Smooth muscle cell (in vitro differentiated cells): ENCODE measurements around the gene GPR68. TPM values are rescaled to one million over a fixed set of nuclear protein-coding genes. Genes with fewer than 3 reads are reported as not detected.
A peak's percentile ranks its signal among the peaks of the same experiment; 100 is the strongest.

Experiments
- DNase-seq: peaks from one replicate; lab custom pipeline; 2025; ENCODE audit not compliant: unreplicated experiment; lab: John Stamatoyannopoulos, UW
- H2AFZ ChIP-seq: fragments of 200-600 bp; sonication (generic); 2 replicates; pipeline ENCODE4 v1.6.0; 2016; ENCODE audit warnings: antibody characterized with exemption, low read depth, mild to moderate bottlenecking
- H3F3A ChIP-seq: fragments of 200-600 bp; sonication (generic); 2 replicates; pipeline ENCODE4 v1.6.0; 2017; ENCODE audit warnings: antibody characterized with exemption, low read depth
- H3K27ac ChIP-seq: fragments of 200-600 bp; sonication (generic); 2 replicates; pipeline ENCODE4 v1.5.1; 2016; ENCODE audit warnings: low read depth, mild to moderate bottlenecking
- H3K27me3 ChIP-seq: fragments of 200-600 bp; sonication (generic); 2 replicates; pipeline ENCODE4 v1.6.1; 2016; ENCODE audit warnings: low read depth, mild to moderate bottlenecking
- H3K36me3 ChIP-seq: fragments of 200-600 bp; sonication (generic); 2 replicates; pipeline ENCODE4 v1.5.1; 2016; ENCODE audit warnings: low read depth
- H3K4me1 ChIP-seq: fragments of 200-600 bp; sonication (generic); 2 replicates; pipeline ENCODE4 v1.5.1; 2016; ENCODE audit warnings: low read depth
- H3K4me2 ChIP-seq: fragments of 200-600 bp; sonication (generic); 2 replicates; pipeline ENCODE4 v1.6.0; 2016; ENCODE audit warnings: mild to moderate bottlenecking
- H3K4me3 ChIP-seq: fragments of 200-600 bp; sonication (generic); 2 replicates; pipeline ENCODE4 v1.5.1; 2016; ENCODE audit warnings: mild to moderate bottlenecking
- H3K79me2 ChIP-seq: fragments of 200-600 bp; sonication (generic); 2 replicates; pipeline ENCODE4 v1.6.0; 2016; ENCODE audit warnings: low read depth, mild to moderate bottlenecking
- H3K9ac ChIP-seq: fragments of 200-600 bp; sonication (generic); 2 replicates; pipeline ENCODE4 v1.6.0; 2016; ENCODE audit warnings: low read depth
- H3K9me3 ChIP-seq: fragments of 200-600 bp; sonication (generic); replicated peaks from 2 replicates; pipeline ENCODE4 v1.5.1; 2016; ENCODE audit warnings: low read depth
- H4K20me1 ChIP-seq: fragments of 200-600 bp; sonication (generic); 2 replicates; pipeline ENCODE4 v1.6.0; 2016; ENCODE audit warnings: low read depth
- CTCF ChIP-seq: fragments of 200-600 bp; sonication (generic); IDR thresholded peaks from 2 replicates; pipeline ENCODE4 v1.5.1; 2017; ENCODE audit warnings: borderline replicate concordance, mild to moderate bottlenecking, antibody characterized with exemption; ENCODE audit not compliant: insufficient read depth, poor library complexity, severe bottlenecking
- WGBS: methylation state at CpG from one replicate; pipeline ENCODE4 v1.1.7; 2016; ENCODE audit warnings: low lambda C conversion rate; 5-methylcytosine and 5-hydroxymethylcytosine counted together
- polyA plus RNA-seq: library from polyadenylated mRNA; unstranded; fragments of >200 nt; fragmentation: Nextera tagmentation; extraction: Ambion mirVana; gene quantifications from 2 replicates; pipeline ENCODE4 v1.2.1, GENCODE V29; 2016
- total RNA-seq: library from RNA; depleted of rRNA; stranded (reverse); fragments of >200 nt; gene quantifications from 2 replicates; pipeline ENCODE4 v1.2.3, GENCODE V29; 2014

GPR68 gene
- total and polyA plus RNA-seq, 2 experiments from 2014 or later: 3.2 to 4.4 TPM

GRCh38 chr14:91263329-91263728, 18.8 kb upstream of the GPR68 start:
- Histone ChIP-seq H3K27ac (no peak overlapping the region), H3K9ac (no peak overlapping the region), H3K4me1 (peaks cover 3% of the 10 kb centered on the region), H3K79me2 (no peaks in the 10 kb centered on the region), H3K4me2 (no peak overlapping the region), H4K20me1 (no peaks in the 10 kb centered on the region), H3K27me3 (peaks cover 25% of the 10 kb centered on the region), H3K9me3 (no peaks in the 10 kb centered on the region), H2AFZ (no peak overlapping the region), H3K36me3 (no peaks in the 10 kb centered on the region), H3F3A (peaks cover 5% of the 10 kb centered on the region), H3K4me3 (no peak overlapping the region)
- DNase-seq: no peak
- no peak for TF ChIP-seq CTCF
- 92% methylated on average over 2 of the region's 2 CpGs for WGBS

- Histone ChIP-seq H3K9ac (no peak overlapping the region), H3K4me2 (no peak overlapping the region), H3K4me3 (no peak overlapping the region), H3K27ac (no peak overlapping the region), H3K9me3 (no peaks in the 10 kb centered on the region), H3F3A (peaks cover 7% of the 10 kb centered on the region), H4K20me1 (no peaks in the 10 kb centered on the region), H3K36me3 (no peaks in the 10 kb centered on the region), H3K79me2 (no peaks in the 10 kb centered on the region), H3K27me3 (peaks cover 25% of the 10 kb centered on the region), H2AFZ (no peak overlapping the region), H3K4me1 (peaks cover 3% of the 10 kb centered on the region)
- DNase-seq: no peak
- no peak for TF ChIP-seq CTCF
- 92% methylated on average over 11 of the region's 11 CpGs for WGBS
These were observed 17.6 kb upstream of the GPR68 start for GRCh38 chr14:91261986-91262549.

GRCh38 chr14:91261115-91261514, 16.6 kb upstream of the GPR68 start:
- Histone ChIP-seq H3K36me3 (no peaks in the 10 kb centered on the region), H3K27ac (no peak overlapping the region), H3K9ac (no peak overlapping the region), H3K27me3 (peaks cover 25% of the 10 kb centered on the region), H3K9me3 (no peaks in the 10 kb centered on the region), H3F3A (peaks cover 16% of the 10 kb centered on the region), H4K20me1 (no peaks in the 10 kb centered on the region), H3K4me1 (peaks cover 3% of the 10 kb centered on the region), H3K4me3 (no peak overlapping the region), H2AFZ (no peak overlapping the region), H3K79me2 (no peaks in the 10 kb centered on the region), H3K4me2 (no peak overlapping the region)
- TF ChIP-seq CTCF: no peak
- no peak for DNase-seq
- 94% methylated on average over 5 of the region's 5 CpGs for WGBS

- Histone ChIP-seq H3F3A (peaks cover 19% of the 10 kb centered on the region), H3K4me1 (no peaks in the 10 kb centered on the region), H3K9ac (no peak overlapping the region), H3K36me3 (no peaks in the 10 kb centered on the region), H3K27me3 (peaks cover 10% of the 10 kb centered on the region), H3K4me2 (no peak overlapping the region), H3K79me2 (no peaks in the 10 kb centered on the region), H3K27ac (peak overlapping the region; percentile 74), H4K20me1 (no peaks in the 10 kb centered on the region), H3K4me3 (no peak overlapping the region), H2AFZ (no peak overlapping the region), H3K9me3 (no peaks in the 10 kb centered on the region)
- WGBS: 95% methylated on average over 3 of the region's 3 CpGs
- DNase-seq: no peak
- no peak for TF ChIP-seq CTCF
These were observed 14.4 kb upstream of the GPR68 start for GRCh38 chr14:91258876-91259275.
